Common myeloid progenitor, CD34-positive (primary cell): ENCODE measurements around the gene C19orf81.

Experiments
- CTCF ChIA-PET: fragments of 350-600 bp; sonication (Branson Sonifier 250); formaldehyde crosslinking; loops from one replicate; lab custom pipeline; 2021; ENCODE audit warnings: antibody characterized with exemption; lab: Charles Lee
- POLR2A ChIA-PET: fragments of 350-600 bp; sonication (Branson Sonifier 250); formaldehyde crosslinking; loops from one replicate; lab custom pipeline; 2021; ENCODE audit warnings: antibody characterized with exemption; lab: Charles Lee
- DNase-seq, 3 donors: peaks; one replicate each; pipeline versions ENCODE4 v3.0.0 to v3.0.0-alpha.2; 2013
- H3K27ac ChIP-seq, 2 experiments: 1 replicate in 1 of 2; 2 replicates in 1 of 2; pipeline ENCODE4 v1.7.0; 2013; ENCODE audit warnings: inconsistent platforms in 2 of 2, low read length in 2 of 2, mild to moderate bottlenecking in 2 of 2, low read depth in 1 of 2, moderate library complexity in 1 of 2; ENCODE audit not compliant: severe bottlenecking in 2 of 2, insufficient read depth in 1 of 2, poor library complexity in 1 of 2
- H3K27me3 ChIP-seq, 5 experiments: replicated peaks in 2 of 5; 1 replicate in 3 of 5; 2 replicates in 2 of 5; pipeline versions ENCODE4 v1.6.1 to v1.7.0; 2013; ENCODE audit warnings: low read length in 4 of 5, mild to moderate bottlenecking in 2 of 5, moderate library complexity in 2 of 5, inconsistent platforms in 1 of 5; ENCODE audit not compliant: insufficient read depth in 5 of 5, control insufficient read depth in 4 of 5
- H3K36me3 ChIP-seq, 4 experiments: 1 replicate in 2 of 4; 2 replicates in 2 of 4; pipeline versions ENCODE4 v1.6.1 to v1.7.0; 2013; ENCODE audit warnings: low read length in 3 of 4, control low read depth in 1 of 4, mild to moderate bottlenecking in 1 of 4; ENCODE audit not compliant: control insufficient read depth in 4 of 4, insufficient read depth in 4 of 4
- H3K4me1 ChIP-seq, 4 experiments: 1 replicate in 3 of 4; 2 replicates in 1 of 4; pipeline versions ENCODE4 v1.6.1 to v1.7.1; 2013; ENCODE audit warnings: low read length in 3 of 4, mild to moderate bottlenecking in 3 of 4, control low read depth in 1 of 4, inconsistent platforms in 1 of 4, moderate library complexity in 1 of 4; ENCODE audit not compliant: control insufficient read depth in 4 of 4, insufficient read depth in 4 of 4; ENCODE audit errors: control extremely low read depth in 1 of 4
- H3K4me3 ChIP-seq, 7 experiments: 1 replicate in 4 of 7; 2 replicates in 3 of 7; pipeline versions ENCODE4 v1.5.1 to v1.7.0; 2013; ENCODE audit warnings: mild to moderate bottlenecking in 7 of 7, low read length in 6 of 7, moderate library complexity in 6 of 7, inconsistent platforms in 2 of 7, low read depth in 2 of 7, control low read depth in 1 of 7; ENCODE audit not compliant: insufficient read depth in 4 of 7, control insufficient read depth in 1 of 7; ENCODE audit errors: extremely low read depth in 1 of 7
- H3K9me3 ChIP-seq, 5 experiments: 1 replicate in 4 of 5; 2 replicates in 1 of 5; pipeline versions ENCODE4 v1.6.1 to v1.7.1; 2013; ENCODE audit warnings: low read length in 4 of 5, mild to moderate bottlenecking in 2 of 5, inconsistent platforms in 1 of 5, low read depth in 1 of 5, moderate library complexity in 1 of 5; ENCODE audit not compliant: control insufficient read depth in 4 of 5, insufficient read depth in 2 of 5; ENCODE audit errors: control extremely low read depth in 1 of 5
- WGBS: methylation state at CpG from one replicate; pipeline ENCODE4 v1.1.5; 2013; ENCODE audit not compliant: insufficient coverage; 5-methylcytosine and 5-hydroxymethylcytosine counted together

The C19orf81 gene

GRCh38 chr19:50658441-50659317 is 9.4 kb downstream of the C19orf81 start:
- ChIA-PET POLR2A (interaction anchor here (0.5 to 1.0 kb wide), 2 partner anchors 12 to 44 kb away, joined by 3 to 4 read pairs; no protein-coding TSS in a partner anchor), CTCF (no interaction called here)
- Histone ChIP-seq H3K9me3 (peaks cover 0 to 13% (median 6%) of the 10 kb centered on the region in 5 experiments), H3K27ac (peak overlapping the region in 1 of 2 experiments; percentile 86), H3K36me3 (no peaks in the 10 kb centered on the region), H3K27me3 (peaks cover 5 to 61% (median 20%) of the 10 kb centered on the region in 5 experiments), H3K4me1 (peaks cover 0 to 17% (median 12%) of the 10 kb centered on the region in 4 experiments), H3K4me3 (peak overlapping the region in 6 of 7 experiments; percentile 2 to 73 (median 58))
- under 1% methylated on average over 45 of the region's 67 CpGs for WGBS
- DNase-seq, result peak; percentile 87 to 91 (median 89)

- H3K27ac ChIP-seq, result no peak overlapping the region
- peaks cover 0 to 17% (median 12%) of the 10 kb centered on the region in 4 experiments for H3K4me1 ChIP-seq
- H3K27me3 ChIP-seq, result peaks cover 5 to 65% (median 22%) of the 10 kb centered on the region in 5 experiments
- H3K4me3 ChIP-seq, result peak overlapping the region in 5 of 7 experiments; percentile 2 to 73 (median 61)
- peaks cover 0 to 2% (median 0%) of the 10 kb centered on the region in 4 experiments for H3K36me3 ChIP-seq
- no CpG with 5 or more reads among the region's 37 CpGs for WGBS
- CTCF ChIA-PET, result interaction anchor here (1.4 kb wide), 1 partner anchor 10 kb away, joined by 3 read pairs; no protein-coding TSS in a partner anchor
- POLR2A ChIA-PET, result no interaction called here
- no peak for DNase-seq
- H3K9me3 ChIP-seq, result peaks cover 0 to 15% (median 10%) of the 10 kb centered on the region in 5 experiments
Observed at GRCh38 chr19:50659318-50660087, 10.3 kb downstream of the C19orf81 start.

GRCh38 chr19:50660088-50660366 is 10.8 kb downstream of the C19orf81 start:
- CTCF ChIA-PET, result interaction anchor here (1.4 kb wide), 1 partner anchor 10 kb away, joined by 3 read pairs; no protein-coding TSS in a partner anchor
- peaks cover 0 to 2% (median 0%) of the 10 kb centered on the region in 4 experiments for H3K36me3 ChIP-seq
- WGBS, result 81% methylated on average over 4 of the region's 6 CpGs

GRCh38 chr19:50661023-50661422 is 11.8 kb downstream of the C19orf81 start:
- Histone ChIP-seq H3K36me3 (peaks cover 0 to 2% (median 0%) of the 10 kb centered on the region in 4 experiments), H3K27ac (no peak overlapping the region), H3K27me3 (peaks cover 5 to 64% (median 25%) of the 10 kb centered on the region in 5 experiments), H3K4me3 (no peak overlapping the region), H3K9me3 (peaks cover 0 to 9% (median 8%) of the 10 kb centered on the region in 5 experiments), H3K4me1 (peaks cover 0 to 17% (median 12%) of the 10 kb centered on the region in 4 experiments)
- ChIA-PET POLR2A (no interaction called here), CTCF (no interaction called here)
- no peak for DNase-seq
- WGBS, result 87% methylated on average over 10 of the region's 10 CpGs

More at GRCh38 chr19:50660088-50660366, 10.8 kb downstream of the C19orf81 start:
- Histone ChIP-seq H3K4me1 (peaks cover 0 to 17% (median 12%) of the 10 kb centered on the region in 4 experiments), H3K9me3 (peaks cover 0 to 14% (median 10%) of the 10 kb centered on the region in 5 experiments), H3K4me3 (no peak overlapping the region), H3K27ac (no peak overlapping the region), H3K27me3 (peaks cover 5 to 65% (median 23%) of the 10 kb centered on the region in 5 experiments)
- POLR2A ChIA-PET, result no interaction called here
- DNase-seq, result no peak

GRCh38 chr19:50661766-50662650 is 12.8 kb downstream of the C19orf81 start:
- Histone ChIP-seq H3K36me3 (peaks cover 0 to 2% (median 0%) of the 10 kb centered on the region in 4 experiments), H3K4me3 (no peak overlapping the region), H3K9me3 (peaks cover 0 to 9% (median 8%) of the 10 kb centered on the region in 5 experiments), H3K4me1 (peaks cover 0 to 20% (median 12%) of the 10 kb centered on the region in 4 experiments), H3K27ac (no peak overlapping the region), H3K27me3 (peaks cover 5 to 68% (median 27%) of the 10 kb centered on the region in 5 experiments)
- 85% methylated on average over 43 of the region's 49 CpGs for WGBS
- POLR2A ChIA-PET, result no interaction called here
- no peak for DNase-seq
- CTCF ChIA-PET, result no interaction called here
